ENCODE data around the gene GRIA1.

The GRIA1 gene

DNA sequence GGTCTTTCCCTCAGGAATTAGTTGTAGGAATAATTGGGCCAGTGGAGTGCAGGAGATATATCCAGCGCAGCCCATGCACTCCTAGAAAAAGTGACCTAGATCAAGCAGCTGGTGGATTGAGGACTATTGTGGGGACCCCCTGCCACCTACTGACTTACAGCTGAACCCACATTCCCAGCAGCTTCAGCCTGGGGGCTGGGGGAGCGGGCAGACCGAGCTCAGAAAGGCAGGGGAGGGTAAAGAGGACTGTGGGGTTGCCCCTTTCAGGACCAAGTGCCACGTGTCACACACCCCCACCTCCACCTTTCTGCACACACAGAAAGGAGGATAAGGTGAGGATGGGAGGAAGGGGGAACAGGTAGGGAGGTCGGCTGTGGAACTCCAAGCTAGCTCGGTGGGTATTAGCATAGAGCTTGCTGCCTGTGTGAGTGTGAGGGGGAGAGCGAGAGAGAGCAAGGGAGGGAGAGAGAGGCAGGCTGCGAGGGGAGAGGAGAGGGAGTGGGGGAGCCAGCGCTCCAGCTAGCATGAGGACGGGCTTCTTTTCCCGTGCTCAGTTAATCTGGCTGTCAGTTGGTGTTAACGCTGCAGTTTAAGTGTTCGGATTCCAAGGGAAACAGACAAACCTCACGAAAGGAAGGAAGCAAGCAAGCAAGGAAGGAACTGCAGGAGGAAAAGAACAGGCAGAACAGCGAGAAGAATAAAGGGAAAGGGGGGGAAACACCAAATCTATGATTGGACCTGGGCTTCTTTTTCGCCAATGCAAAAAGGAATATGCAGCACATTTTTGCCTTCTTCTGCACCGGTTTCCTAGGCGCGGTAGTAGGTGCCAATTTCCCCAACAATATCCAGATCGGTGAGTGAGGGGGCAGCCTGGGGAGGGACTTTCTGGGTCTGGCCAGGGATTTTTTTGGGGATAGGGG is at the start of gene GRIA1:
Gene GRIA1 (plus strand): TSS at position 553 of the 920 bp plus-strand sequence.
- DNase-seq: no peak

DNA sequence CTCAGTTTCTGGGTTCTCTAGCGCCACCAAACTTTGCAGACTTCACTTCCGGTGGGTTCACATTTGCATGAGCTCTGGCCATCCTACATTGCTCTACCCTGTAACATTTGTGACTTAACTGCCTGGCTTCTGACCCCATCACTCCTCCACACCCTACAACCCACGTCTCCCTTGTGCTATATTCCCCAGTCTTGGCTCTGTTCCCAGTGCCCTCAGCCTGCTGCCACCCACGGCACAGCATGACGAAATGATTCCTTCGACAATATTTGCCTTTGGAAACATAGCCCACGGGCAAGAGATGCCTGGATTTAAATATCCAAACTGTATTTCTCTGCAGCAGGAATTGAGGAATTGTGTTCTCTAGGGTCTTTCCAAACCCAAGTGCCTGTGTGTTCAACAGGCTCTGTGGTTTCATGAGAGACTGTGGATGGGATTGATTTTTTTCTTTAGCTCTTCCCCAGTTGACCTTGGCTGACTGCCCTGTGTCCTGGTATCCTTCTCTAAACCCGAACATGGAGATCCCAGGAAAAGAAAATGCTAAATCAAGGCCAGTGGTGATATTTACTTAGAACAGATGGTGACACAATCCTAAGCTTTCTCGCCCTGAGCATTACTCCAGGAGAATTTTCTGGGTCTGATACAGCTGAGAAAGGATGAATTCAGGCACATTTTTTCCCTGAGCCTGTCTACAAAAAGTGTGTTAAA is 44.4 kb upstream of the GRIA1 start:
- no peak for DNase-seq

DNA sequence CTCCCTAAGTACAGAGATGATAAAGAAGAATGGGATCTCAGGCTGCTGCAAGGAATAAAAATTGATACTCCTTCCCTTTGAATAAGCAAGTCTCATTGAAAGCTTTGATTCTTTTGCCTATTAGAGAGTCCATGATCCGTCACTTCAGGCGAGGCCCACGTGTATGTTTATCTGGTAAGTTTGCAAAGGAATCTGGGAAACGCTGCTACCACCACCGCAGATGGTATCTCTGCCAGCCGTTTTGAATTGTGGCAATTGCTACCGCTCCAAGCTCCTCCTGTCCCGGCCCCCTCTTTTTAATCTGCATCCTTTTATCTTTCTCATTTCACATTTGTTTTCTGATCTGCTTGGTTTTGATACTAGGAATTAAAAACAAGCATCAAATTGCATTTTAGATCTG is 42.9 kb upstream of the GRIA1 start:
- DNase-seq: no peak

DNA sequence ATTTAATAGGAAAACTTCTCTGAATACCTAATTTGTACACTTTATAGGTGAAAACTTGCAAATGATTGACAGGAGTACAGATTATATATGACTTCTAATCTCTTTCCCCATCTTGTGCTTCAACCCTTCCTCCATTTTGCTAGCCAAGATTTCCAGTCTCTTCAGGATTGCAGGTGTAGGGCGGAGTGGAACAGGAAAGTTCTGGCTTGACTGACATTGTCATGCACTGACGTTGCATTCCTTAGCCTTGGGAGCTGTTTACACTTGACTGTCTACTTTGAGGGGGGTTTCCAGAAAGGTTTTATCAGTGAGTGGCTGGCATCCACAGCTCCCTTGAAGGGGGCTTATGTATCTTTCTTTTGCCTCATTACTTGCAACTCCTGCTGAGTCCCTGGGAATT is 34.1 kb upstream of the GRIA1 start:
- DNase-seq: no peak

DNA sequence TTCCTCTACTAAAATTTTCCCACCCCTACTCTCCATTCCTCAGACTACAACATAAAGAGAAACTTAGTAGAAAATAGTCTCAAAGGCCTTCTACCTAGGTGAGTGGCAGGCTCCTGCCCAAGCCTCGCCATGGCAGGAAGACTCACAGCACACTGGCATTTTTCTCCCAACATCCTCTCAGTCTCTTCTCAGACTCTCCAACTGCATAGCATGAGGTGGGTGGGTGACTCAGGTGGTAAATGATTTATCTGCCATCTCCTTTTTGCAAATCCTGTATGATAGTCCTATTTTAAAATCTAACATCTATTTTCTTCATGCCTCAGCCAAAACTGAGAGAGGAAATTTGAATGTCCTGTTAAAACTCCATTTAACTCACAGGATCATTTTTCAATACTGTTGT is 33.5 kb upstream of the GRIA1 start:
- no peak for DNase-seq

DNA sequence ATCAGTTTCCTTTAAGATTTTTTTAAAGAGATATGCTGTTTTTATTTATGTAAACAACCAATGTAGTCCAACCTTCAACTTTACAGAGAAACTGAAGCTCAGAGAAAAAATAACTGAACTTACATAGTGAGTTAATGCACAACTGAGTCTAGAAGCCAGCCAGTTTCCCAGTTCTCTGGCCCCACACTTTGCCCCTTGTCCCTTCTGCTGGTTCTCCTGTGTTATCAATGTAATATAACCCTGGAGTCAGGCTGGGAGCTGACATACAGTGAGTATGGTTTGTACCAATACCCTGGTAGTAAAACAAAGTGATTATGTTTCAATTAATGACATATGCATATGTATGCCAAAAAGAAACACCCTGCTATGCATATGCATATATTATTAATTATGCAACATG is 32.2 kb upstream of the GRIA1 start:
- DNase-seq: no peak

DNA sequence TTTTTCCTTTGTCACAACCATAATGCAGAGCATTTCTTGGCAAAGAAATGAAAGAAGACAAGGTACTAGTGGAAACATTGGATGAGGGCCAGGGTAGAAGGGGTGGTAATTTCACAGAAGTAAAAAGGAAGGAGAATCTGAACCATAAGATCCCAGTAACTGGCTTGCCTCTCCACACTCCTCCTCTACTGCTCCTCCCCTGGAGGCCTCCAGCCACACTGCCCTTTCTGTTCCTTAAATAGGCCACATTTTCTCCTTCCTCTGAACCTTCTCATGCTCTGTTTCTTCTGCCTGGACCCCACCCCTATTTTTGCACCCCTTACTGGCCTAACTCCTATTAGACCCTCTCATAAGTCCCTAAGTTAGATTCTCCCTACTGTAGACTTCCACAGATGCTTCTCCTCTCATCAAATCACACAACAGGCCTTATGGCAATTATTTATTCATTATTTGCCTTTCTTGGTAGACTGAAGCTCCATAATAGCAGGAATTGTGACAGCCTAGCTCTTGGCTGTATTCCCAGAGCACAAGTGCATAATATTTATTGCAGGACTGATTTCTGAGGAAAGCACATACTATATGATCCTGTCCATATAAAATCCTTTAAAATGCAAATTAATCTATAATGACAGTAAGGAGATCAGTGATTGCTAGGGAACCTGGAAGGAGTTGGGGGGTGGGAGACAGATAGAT is 31.3 kb upstream of the GRIA1 start:
- DNase-seq: no peak

DNA sequence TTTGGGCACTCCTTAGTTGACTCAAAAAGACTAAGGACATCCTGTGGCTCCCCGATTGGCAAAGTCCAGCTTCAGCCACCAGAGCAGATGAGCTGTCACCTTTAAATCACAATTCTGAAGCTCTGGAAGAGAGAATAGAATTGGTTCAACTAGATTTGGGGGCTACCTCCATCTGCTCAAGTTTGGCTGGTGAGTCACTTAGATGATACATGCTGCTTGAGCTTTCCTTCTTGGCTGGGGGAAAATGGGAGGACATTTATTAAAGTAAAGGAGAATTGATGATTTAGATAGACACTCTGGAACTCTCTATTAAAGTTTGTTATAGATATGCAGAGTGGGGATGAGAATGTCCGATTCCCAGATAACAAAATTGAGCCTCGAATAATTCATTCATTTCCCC is 30.0 kb upstream of the GRIA1 start:
- no peak for DNase-seq

DNA sequence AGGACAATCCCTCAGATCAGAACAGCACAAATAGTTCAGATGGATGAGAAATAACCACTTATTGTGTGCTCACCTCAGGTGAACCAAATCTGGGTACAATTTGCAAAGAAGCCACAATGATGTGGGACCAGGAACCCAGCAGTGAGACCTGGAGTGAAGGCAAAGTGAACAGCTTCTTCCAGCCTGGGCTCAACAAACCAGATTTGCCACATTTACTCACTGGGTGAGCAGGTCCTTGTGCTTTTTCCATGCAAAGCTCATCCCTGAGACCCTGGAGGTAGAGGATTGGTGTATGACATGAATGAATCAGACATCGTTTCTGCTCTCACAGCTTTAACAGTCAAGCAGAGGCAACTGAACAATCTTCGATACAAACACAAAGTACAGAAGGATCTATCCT is 29.1 kb upstream of the GRIA1 start:
- no peak for DNase-seq

DNA sequence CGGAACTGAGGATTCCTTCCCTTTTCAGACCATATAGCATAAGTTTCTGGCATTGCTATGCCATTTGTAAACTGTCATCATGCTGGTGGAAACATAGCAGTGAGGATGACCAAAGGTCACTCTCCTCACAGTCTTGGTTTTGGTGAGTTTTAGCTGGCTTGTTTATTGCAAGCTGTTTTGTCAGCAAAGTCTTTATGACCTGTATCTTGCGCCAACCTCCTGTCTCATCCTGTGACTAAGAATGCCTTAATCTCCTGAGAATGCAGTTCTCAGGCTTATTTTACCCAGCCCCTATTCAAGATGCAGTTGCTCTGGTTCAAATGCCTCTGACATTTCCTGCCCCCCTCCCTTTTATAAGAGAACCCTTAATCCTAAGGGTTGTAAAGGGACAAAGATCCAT is 26.7 kb upstream of the GRIA1 start:
- no peak for DNase-seq

DNA sequence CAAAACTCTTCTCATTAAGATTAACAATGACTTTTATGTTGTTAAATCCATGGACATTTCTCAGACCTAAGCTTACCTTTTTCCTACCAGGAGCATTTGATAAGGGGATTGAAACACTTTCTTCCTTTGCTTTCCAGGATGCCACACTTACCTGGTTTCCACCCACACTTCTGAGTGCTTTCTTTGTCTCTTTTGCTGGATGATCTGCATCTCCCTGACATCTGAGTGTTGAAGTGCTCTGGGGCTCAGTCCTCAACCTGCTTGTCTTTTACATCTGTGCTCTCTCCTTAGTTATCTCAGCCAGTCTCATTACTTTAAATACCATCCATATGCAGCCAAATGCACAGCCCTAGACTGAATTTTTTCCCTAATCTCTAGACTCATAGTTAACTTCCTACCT is 22.9 kb upstream of the GRIA1 start:
- DNase-seq: no peak

DNA sequence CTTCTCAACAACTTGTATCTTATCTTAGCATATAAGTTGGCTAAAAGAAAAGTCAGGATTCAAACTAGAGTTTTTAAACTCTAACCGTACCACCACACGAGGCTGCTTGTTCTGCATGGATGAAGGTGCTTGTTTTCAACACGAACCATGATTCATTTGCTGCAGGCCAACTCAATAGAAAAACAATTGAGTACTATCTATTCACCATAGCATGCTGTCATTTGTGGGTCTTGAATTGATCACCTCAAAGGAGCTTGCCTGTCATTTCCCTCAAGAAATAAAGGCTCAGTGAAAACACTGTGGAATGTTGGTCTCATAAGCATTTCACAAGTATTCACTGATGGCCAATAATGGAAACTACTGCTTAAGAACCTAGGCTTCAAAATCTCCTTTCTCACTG is 21.0 kb upstream of the GRIA1 start:
- no peak for DNase-seq

DNA sequence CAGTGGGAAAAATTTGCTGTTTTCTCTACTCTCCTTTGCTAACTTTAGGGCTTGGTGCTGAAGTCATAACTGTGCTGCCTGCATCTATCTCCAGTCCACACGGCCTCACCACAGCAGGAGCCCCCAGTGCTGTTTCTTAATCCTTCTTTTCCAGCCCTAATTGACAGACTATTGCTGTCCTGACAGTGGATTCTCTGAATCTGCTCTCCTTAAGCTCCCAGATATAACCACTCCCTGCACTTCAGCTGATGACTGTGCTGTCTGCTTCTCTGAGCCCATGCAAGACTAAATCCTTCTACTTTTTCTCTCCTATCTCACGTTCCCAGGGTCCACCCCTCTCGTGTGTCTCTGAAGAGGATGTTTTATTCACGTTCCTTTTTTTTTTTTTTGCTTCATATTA is 19.7 kb upstream of the GRIA1 start:
- DNase-seq: no peak

DNA sequence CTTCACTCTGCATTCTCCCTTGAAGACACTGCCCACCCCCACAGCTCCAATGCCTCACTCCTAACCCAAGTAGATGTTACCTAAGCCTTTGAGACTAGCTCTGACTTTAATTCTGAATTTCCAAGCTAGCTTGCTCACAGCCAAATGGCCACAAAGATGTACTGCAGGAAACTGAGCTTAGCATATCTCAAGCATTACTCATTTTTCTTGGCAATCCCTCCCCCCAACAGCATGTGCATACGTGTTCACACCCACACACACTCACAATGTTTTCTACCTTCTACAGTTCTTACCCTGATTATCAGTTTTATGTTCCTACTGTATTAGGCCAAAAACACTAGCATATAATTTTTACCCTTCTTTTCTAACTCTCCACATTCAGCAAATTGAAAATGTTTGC is 13.7 kb upstream of the GRIA1 start:
- DNase-seq: no peak

DNA sequence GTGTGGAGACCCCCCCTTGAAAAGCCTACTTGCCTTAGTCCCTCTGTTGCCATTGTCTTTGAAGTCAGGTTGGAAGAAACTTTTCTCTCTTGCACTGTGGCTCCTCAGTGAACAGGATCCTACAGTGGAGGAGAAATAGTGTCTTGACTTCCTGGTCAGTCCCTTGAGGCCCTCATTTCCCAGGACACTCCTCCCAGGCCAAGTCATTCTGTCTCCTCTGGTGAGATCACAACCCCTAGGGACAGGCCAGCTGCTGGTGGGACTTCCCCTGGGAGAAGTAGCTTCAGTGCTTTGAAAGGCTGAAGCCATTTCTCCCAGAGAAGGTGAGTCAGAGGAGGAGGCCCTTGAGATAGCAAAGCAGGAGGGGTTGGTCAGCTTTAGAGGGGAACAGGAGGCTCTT is 10.1 kb upstream of the GRIA1 start:
- no peak for DNase-seq

DNA sequence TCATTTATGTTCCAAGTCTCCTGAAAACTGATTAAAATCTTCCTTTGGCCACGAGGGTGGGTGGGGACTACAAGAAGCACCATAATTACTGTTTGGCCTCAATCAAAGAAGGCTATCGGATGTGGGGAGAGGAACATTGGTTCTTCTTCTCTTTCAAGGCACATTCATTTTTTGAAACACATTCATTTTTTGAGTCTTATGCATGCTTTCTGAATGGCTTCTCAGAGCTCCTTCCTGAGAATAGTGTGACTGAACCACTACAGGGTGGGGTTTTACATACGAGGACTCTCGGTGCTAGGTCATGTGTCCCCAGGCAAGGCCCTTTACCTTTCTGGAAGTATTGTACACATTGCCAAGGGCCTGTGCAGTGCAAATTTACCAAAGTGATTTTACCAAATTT is 7.0 kb upstream of the GRIA1 start:
- DNase-seq: no peak

DNA sequence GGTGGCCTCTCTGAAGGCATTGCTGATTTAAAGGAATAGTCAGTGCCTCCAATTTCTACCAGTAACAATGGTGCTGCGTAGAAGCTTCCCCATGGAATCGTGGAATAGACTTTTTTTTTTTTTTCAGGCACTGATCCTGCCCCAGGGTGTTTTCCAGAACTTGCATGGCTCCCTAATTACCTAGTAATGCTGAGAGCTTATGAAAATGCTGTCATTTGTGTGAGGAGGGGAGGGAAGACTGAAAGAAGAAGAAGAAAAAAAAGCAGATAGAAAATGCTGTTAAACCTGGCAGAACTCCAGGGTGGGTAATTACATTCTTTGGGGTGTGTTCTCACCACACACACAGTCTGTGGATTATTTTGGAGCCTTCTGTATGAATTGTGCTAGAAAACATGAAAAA is 4.8 kb upstream of the GRIA1 start:
- no peak for DNase-seq

DNA sequence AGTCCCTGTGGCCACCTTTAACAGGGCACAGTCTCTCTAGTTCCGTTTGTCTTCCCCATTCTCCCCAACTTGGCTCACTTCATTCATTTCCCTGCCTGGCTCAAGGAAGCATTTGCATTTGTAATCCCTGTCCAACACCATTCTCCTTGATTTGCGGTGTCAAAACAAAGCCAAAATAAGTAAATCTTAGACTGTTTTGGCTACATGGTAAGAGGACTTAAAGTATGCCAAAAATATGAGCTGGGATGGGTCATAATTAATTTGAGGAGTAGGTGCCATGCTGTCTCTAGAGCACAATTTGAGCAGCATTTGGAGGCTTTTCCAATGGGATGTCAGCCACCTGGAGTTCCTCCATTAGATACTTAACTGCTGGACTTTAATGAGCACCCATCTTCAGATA is 3.7 kb upstream of the GRIA1 start:
- DNase-seq: no peak

DNA sequence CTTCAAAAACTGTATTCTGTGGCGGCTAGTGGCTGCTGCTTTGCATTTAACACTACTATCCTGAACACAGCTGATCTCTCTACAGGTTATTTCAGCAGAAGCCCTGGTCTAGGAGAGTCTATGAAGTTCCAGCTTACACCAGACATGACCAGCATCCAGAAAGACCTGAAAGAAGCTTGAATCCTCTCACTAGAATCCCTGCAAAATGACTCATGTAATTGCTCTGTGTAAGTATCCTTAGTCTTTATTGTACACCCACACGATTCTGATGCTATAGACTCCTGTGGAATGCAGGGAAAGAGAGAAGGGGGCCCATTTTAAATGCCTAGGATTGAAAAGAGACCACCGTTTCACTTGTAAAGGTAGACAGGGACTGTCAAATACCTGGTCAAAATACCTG is 859 bp upstream of the GRIA1 start:
- DNase-seq: no peak

DNA sequence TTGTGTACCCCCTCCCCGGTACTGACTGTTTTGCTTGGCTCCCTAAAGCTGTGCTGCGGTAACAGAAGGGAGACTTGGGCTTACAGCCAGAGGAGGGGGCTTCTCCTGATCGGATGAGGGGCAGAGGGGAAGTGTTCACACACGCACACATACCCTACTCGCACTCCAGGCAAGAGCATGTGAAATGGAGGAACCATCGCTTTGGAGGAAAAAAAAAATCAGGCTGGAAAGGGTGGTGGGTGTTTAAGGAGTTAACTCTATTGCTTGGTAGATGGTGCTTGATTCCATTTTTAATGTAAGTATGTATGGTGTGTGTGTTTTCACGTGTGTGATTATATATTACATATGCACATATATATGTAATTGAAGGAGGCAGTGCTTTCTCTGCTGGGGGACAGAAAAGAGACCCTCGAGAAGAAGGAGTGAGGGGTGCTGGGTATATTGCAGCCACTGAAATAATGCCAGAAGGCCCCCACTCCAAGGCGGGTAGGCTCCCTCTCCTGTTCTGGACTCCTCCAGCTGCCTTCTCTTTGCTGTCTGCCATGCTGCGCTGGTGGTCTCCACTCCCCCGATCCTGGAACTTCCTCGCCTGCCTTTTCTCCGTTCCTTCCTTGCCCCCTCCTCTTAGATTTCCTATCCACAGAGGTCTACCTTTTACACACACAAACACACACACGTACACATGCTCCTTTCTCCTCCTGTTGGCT is 721 bp downstream of the GRIA1 start:
- DNase-seq: no peak

DNA sequence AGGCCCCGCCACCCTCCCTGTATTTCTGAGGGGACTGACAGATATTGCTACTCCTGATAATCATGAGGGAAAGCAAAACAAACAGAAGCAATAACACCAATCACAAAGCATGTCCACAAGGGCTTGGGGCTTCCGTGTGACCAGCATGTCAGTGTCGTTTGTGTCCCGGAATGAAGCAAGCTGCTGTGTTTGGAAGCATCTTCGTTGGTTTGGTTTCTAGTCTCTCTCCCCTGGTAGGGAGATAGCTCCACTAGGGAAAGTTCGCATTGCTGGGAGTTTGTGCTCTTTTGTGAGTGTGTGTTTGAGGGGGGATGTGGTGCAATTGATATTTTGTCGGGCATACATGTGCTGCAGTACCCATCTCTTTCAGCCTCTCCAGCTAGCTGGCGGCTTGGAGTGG is 1.4 kb downstream of the GRIA1 start:
- no peak for DNase-seq

DNA sequence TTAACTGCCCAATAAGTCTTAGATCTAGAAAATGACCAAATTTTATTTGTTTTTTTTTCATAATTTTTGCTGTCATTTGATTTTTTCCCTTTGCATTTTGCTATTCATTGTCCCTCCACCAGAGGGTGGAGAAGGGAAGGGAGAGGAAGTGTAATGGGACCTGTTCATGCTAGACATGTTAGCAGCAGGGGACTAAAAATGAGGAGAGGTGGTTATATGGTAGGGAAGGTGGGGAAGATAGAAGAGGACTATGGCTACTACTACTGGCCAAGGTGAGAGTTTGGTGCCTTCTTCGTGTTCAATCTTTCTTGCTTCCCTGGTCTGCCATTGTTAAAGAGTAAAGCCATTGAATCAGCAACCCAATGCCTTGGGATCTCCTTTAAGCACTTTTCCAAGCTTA is 6.4 kb downstream of the GRIA1 start:
- DNase-seq: no peak

DNA sequence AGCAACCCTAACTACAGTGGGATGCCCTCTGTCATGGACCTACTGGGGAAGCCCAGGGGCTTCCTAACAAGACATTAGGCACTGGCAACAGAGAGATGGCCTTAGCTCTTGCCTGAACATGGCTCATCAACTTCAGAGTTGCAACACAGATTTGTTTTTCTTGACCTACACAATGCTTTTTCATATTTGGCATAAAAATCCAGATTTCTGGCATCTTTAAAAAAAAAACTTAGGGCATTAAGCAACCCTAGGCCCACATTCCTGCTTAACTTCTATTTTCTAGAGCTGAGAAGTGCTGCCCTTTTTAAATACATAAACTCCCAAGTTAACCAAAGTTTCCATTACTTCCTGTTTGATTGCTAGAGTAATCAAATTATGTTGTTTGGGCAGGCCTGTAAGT is 8.0 kb downstream of the GRIA1 start:
- DNase-seq: no peak

Measured in activated CD8-positive, alpha-beta memory T cell treated with anti-CD3 and anti-CD28 coated beads, Interleukin-2, amount 50 U/mL, for 4 hours (primary cell).